Activated CD8-positive, alpha-beta memory T cell treated with anti-CD3 and anti-CD28 coated beads, Interleukin-2, amount 50 U/mL, for 1 hour (primary cell): ENCODE results near the gene ADGRF3.
"Not testable (repeated sequence)": the region's sequence is repeated elsewhere in the genome, so short reads cannot be mapped to it uniquely, and the experiment has no call there.

Source experiments
- DNase-seq: peaks from one replicate; pipeline ENCODE4 v3.0.0-alpha.2; 2020; ENCODE audit errors: extremely low read depth

The ADGRF3 gene

DNA sequence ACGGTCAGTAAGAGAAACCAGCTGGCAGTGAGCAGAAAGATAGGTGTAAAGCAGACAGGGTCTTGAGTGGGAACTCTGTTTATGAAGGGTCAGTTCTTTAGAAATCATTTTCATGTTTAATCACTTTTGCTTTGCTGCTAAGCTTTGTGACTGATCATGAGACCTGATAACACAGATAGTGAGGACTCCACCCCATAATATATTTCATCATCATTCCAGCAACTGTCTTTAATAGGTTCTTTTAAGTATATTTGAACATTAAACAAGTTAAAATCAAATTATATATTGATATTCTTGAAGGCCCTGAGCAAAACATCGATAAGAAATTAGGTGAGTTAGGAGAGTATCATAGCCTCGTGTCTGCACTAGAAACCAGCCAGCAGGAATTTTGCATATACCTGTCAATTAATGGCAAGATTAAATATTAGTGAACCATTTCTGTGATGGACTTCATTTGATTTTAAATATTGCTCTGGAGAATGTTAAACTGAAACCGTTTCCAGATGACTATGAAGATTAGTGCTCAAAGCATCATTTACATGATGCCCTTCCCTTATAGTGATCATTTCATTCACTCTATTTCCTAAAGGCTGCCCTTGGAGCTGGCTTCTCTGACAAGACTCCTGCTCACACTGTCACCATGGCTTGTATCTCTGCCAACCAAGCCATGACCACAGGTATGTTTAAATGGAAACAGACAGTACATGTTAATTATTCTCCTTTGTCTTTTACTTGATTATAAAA is 69.9 kb downstream of the ADGRF3 start:
- no peak for DNase-seq

DNA sequence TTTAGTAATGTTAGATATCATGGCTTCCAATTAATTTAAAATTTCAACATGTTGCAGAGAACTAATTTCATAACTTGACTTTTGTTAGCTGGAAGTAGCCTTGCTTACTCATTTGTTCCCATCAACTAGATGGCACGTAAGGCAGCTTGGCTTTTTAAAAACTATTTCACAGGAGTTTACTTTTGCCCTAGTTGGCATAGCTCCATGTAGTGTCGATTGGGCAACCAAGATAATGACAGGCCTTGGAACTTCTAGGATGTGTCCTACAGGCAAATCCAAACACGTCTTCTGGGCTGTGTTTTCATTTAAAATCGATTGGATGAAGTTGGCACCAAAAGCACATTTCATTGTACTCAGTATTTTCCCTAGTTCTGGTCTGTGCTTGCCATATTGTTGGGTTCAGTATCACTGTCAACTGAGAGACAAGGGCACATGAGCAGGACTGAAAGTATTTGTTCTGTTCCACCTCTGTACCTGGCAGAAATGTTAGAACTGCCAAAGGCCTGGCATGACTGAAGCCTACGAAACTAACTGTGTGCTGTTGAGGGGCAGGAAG is 72.5 kb downstream of the ADGRF3 start:
- no peak for DNase-seq

DNA sequence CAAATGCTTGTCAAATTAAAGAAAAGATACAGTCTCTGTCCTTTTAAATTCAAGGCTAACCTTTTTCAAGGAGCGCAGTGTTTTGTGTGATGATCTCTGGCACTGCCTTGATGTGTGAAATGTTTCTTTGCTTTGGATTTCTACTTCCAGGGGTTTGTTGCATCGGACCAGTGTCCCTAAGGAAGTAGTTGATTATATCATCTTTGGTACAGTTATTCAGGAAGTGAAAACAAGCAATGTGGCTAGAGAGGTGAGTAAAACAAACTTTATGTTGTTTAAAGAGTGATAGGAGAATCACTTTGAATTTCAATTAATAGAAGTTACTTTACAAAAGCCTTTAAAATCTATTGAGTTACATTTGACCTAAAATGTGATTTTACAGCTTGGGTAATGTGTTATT is 73.1 kb downstream of the ADGRF3 start:
- no peak for DNase-seq

DNA sequence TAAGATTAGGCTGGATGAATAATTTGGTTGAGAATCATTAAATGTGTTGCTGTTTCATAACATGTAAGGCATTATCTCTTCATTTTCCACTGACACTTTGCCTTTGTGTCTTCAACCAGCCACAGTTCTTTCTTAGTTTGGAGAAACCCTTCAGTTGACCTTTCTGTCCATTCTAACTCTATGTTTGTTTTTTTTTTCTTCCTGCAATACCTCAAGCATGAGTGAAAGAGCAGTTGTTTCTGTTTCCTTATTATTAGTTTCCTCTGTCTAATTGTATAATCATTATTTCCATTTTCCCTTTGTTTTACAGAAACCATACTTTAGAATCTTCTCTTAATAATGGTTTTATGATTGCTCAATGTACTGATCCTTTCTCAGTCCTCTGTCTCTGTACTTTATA is 76.2 kb downstream of the ADGRF3 start:
- no peak for DNase-seq

- no peak for DNase-seq
These were observed 76.9 kb downstream of the ADGRF3 start for GRCh38 chr2:26269571-26270158.

DNA sequence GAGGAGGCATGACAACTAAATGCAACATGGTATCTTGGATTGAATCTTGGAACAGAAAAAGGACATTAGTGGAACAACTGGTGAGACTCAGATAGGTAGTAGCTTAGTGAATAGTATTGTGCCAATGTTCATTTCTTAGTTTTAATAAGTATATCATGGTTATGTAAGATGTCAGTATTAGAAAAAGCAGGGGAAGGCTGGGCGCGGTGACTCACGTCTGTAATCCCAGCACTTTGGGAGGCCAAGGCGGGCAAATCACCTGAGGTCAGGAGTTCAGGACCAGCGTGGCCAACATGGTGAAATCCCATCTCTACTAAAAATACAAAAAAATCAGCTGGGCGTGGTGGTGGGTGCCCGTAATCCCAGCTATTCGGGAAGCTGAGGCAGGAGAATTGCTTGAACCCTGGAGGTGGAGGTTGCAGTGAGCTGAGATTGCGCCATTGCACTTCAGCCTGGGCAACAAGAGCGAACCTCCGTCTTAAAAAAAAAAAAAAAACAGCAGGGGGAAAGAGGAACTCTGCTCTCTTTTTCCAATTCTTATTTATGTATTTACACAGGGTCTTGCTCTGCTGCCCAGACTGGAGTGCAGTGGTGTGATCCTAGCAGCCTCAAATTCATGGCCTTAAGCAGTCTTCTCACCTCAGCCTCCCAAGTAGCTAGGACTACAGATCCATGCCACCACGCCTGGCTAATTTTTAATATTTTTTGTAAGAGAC is 77.8 kb downstream of the ADGRF3 start:
- not testable (repeated sequence) for DNase-seq

DNA sequence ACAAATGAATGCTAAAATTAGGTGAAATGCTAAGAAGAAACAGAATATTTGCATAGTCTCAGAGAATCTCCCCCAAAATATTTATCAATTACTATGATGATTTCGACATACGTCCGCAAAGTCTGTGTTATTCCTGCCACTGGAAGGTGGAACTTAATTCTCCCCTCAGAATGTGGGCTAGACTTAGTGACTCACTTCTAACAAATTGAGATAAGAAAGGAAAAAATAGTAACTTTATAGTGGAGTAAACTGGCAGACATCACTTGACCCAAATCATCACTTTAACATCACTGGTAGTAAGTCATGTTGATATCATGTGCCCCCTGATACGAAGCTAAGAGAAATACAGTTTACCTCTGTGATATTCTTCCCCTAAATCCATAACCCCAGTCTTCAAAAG is 78.4 kb downstream of the ADGRF3 start:
- no peak for DNase-seq

GRCh38 chr2:26258836-26259235 is 87.8 kb downstream of the ADGRF3 start:
- DNase-seq, result not testable (repeated sequence)
